ENCODE data around the gene HOXA13.

HOXA13 gene

GRCh38 chr7:27165996-27166530 lies 33.8 kb downstream of the HOXA13 start:
- in situ Hi-C loops (cut with MboI; ENCODE audit: low pct_unique_long_range_greater_than_20kb, low sequenced_read_pairs): loop anchor here (25.0 kb wide), 1 partner anchor 1304 kb away; no protein-coding TSS in a partner anchor
- DNase-seq: no peak

DNA sequence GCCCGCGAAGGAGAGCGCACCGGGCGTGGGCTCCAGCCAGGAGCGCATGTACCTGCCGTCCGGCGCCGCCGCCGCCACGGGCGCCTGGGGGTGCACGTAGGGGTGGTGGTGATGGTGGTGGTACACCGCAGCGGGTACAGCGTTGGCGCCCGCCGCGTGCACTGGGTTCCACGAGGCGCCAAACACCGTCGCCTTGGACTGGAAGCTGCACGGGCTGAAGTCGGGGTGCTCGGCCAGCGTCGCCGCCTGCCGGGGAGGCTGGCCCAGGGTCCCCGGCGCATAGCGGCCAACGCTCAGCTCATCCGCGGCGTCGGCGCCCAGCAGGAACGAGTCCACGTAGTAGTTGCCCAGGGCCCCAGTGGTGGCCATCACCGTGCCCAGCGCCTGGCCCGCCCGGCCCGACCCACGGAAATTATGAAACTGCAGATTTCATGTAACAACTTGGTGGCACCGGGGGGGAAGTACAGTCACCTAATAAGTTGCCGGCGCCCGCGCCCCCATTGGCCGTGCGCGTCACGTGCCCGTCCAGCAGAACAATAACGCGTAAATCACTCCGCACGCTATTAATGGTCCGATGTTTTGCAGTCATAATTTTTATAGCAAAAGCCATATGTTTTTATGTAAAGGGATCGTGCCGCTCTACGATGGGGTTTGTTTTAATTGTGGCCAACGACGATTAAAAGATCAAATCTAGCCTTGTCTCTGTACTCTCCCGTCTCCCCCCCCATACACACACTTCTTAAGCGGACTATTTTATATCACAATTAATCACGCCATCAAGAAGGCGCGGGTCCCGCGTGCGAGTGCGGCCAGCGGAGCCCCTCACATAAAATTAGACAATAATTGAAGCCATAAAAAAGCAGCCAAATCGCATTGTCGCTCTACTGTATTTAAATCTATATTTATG lies 34.5 kb downstream of the HOXA13 start, which contains the start of gene HOXA9:
HOXA9 (minus strand) TSS at position 449 of the 907 bp plus-strand sequence; CDS start at position 369, 80 bp downstream.
- DNase-seq: peak; percentile 92
- in situ Hi-C loops (cut with MboI; ENCODE audit: low pct_unique_long_range_greater_than_20kb, low sequenced_read_pairs): loop anchor here (25.0 kb wide), 1 partner anchor 1303 kb away; no protein-coding TSS in a partner anchor

- peak; percentile 74 for DNase-seq
- in situ Hi-C loops (cut with MboI; ENCODE audit: low pct_unique_long_range_greater_than_20kb, low sequenced_read_pairs): loop anchor here (25.0 kb wide), 1 partner anchor 1302 kb away; no protein-coding TSS in a partner anchor
Measured at GRCh38 chr7:27164367-27165088, 35.4 kb downstream of the HOXA13 start.

DNA sequence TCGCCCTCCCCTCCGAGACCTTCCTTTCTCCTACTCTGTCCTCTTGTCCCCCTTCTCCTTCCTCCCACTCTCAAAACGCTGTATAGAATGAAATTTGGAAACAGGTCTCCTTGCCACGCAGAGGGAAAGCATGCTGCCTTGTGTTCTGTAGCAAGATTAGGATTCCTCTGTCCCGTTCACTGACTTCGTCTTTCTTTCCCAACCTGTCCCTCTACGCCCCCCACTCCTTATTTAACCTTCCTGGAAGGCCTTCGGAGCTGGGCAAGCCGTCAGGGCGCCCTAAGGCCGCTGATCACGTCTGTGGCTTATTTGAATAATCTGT lies 35.9 kb downstream of the HOXA13 start:
- DNase-seq: no peak

GRCh38 chr7:27163288-27164044 lies 36.4 kb downstream of the HOXA13 start:
- DNase-seq: peak; percentile 45
- in situ Hi-C loops (cut with MboI; ENCODE audit: low pct_unique_long_range_greater_than_20kb, low sequenced_read_pairs): loop anchor here (25.0 kb wide), 1 partner anchor 1301 kb away; no protein-coding TSS in a partner anchor

More for the DNA sequence above, 35.9 kb downstream of the HOXA13 start:
- in situ Hi-C loops (cut with MboI; ENCODE audit: low pct_unique_long_range_greater_than_20kb, low sequenced_read_pairs): loop anchor here (25.0 kb wide), 1 partner anchor 1302 kb away; no protein-coding TSS in a partner anchor

GRCh38 chr7:27162561-27163287 lies 37.2 kb downstream of the HOXA13 start:
- in situ Hi-C loops (cut with MboI; ENCODE audit: low pct_unique_long_range_greater_than_20kb, low sequenced_read_pairs): loop anchor here (25.0 kb wide), 1 partner anchor 1300 kb away; no protein-coding TSS in a partner anchor
- DNase-seq: peak; percentile 15

DNA sequence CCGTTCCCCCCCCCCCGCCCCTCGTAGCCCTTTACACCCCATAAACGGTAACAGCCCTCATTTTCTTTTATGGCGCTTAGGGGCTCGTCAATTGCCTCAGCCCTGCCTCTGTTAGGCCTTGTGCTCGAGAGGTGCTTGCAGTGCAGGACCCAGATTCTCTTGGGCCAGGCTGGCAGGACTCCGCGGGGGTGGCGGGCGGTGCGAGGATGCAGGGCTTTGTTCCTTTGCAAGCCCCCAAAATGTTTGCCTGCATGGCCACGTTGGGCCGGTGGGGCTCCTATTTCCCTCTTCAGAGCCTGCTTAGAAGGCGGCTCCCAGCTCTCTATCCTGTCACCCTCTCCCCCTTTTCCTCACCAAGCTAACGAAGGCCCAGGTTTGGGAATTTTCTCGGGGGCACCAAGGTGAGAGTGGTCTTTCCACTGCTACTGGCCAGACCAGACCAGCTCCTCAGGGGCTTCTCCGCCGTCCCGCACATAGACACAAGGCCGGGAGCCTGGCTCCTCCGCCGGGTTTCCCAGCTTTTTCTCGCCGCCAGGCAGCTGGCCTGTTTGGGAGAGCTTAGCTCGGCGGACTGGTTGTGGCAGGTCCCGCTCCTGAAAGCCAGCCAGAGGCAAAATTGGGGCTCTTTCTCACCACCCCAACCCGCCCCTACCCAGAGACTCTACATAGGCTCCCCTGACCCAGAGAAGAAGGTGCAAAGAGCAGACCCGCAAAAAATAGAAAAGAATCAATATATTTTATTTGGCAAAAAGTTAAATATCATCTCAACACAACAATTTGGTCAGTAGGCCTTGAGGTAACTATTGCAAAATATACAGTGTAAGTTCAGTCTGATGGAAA lies 38.0 kb downstream of the HOXA13 start:
- in situ Hi-C loops (cut with MboI; ENCODE audit: low pct_unique_long_range_greater_than_20kb, low sequenced_read_pairs): loop anchor here (25.0 kb wide), 1 partner anchor 1300 kb away; no protein-coding TSS in a partner anchor
- DNase-seq: peak; percentile 61

DNA sequence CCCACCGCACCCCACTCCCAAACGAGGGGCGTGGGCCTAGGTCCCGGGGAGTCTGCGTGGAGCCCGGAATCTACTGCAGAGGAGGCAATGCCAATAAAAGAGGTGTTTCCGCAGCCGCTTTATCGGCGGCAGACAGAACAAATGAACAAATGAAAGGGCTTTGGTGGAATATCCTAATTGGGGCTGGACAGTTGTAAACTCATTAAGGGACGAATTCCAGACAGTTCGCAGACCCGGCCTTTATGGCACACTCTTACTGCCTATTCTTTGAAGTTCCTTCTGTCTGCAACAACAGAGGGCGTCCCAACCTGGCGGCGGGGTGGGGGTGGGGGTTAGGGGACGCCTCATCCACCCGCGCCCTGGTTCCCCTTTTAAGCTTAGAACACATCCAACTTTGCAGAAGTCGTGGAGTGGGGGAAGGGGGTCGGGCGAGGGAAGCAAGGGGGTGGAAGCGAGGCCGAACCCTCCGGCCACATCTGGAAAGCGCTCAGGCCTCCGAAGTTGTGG lies 38.6 kb downstream of the HOXA13 start:
- peak; percentile 85 for DNase-seq
- in situ Hi-C loops (cut with MboI; ENCODE audit: low pct_unique_long_range_greater_than_20kb, low sequenced_read_pairs): loop anchor here (25.0 kb wide), 1 partner anchor 1299 kb away; no protein-coding TSS in a partner anchor

GRCh38 chr7:27160546-27161213 lies 39.2 kb downstream of the HOXA13 start:
- peak; percentile 94 for DNase-seq
- in situ Hi-C loops (cut with MboI; ENCODE audit: low pct_unique_long_range_greater_than_20kb, low sequenced_read_pairs): loop anchor here (25.0 kb wide), 1 partner anchor 1298 kb away; no protein-coding TSS in a partner anchor

DNA sequence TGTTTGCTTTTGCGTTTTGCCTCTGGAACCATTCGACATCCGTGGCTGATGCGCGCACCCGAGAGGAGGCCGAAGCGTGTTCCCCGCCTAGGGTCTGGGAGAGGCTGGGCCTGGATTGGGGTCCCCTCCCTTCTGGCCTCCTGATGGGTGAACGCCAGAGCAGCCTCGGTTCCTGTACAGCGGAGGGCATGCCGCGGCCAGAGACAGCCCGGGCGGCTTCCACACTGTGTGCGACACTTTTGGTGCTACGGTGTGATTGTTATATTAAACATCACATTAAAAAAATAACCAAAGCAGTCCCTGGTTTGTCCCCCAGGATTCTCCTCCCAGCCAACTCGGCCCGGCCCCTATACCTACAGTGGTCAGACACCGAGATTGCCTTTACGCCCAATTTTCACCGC lies 39.7 kb downstream of the HOXA13 start:
- DNase-seq: peak; percentile 60
- in situ Hi-C loops (cut with MboI; ENCODE audit: low pct_unique_long_range_greater_than_20kb, low sequenced_read_pairs): loop anchor here (25.0 kb wide), 1 partner anchor 1298 kb away; no protein-coding TSS in a partner anchor

- in situ Hi-C loops (cut with MboI; ENCODE audit: low pct_unique_long_range_greater_than_20kb, low sequenced_read_pairs): loop anchor here (10.0 to 25.0 kb wide), 2 partner anchors 305 to 1297 kb away; no protein-coding TSS in a partner anchor
- peak; percentile 65 for DNase-seq
Measured at GRCh38 chr7:27159266-27160144, 40.4 kb downstream of the HOXA13 start.

GRCh38 chr7:27158436-27159265 lies 41.2 kb downstream of the HOXA13 start:
- in situ Hi-C loops (cut with MboI; ENCODE audit: low pct_unique_long_range_greater_than_20kb, low sequenced_read_pairs): loop anchor here (10.0 to 25.0 kb wide), 2 partner anchors 304 to 1296 kb away; no protein-coding TSS in a partner anchor
- peak; percentile 42 for DNase-seq

DNA sequence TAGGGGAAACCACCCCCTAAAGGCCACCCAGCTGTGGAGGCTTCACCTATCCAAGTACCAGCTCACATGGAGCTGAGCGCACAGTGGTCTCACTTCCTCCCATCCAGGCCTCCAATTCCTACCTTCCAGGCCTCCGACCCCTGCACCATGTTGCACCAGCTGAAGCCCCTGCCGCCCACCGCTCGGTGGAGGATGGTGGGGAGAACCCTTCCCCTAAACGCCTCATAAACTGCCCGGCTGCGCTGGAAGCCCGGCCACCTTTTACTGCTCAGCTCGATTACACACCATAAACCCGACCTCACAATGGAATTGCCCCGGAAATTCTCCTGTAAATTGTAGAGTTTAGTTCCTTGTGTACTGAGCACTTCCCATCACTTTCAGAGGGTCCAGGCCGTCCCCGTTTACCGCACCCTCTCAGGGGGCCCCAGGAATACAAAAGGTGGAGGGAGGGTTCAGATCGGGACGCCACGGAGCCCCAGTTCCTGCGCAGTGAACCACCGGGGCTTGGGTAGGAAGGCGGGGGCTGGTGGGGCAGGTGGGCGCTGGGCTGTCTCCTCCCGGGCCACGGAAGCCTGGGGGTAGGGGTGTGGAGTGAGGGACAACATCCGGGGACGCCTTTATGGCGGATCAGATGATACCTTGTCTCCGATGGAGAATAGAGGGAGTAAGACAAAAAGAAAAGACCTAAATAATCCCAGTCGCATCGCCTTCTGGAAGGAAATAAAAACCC lies 42.0 kb downstream of the HOXA13 start:
- peak; percentile 60 for DNase-seq
- in situ Hi-C loops (cut with MboI; ENCODE audit: low pct_unique_long_range_greater_than_20kb, low sequenced_read_pairs): loop anchor here (10.0 to 25.0 kb wide), 2 partner anchors 303 to 1296 kb away; no protein-coding TSS in a partner anchor
